Measurements from ENCODE around the gene CNGA3. TPM values are rescaled to one million over a fixed set of nuclear protein-coding genes. Genes with fewer than 3 reads are reported as not detected.

The CNGA3 gene
- total RNA-seq, 1 experiment from 2014 or later: not detected

DNA sequence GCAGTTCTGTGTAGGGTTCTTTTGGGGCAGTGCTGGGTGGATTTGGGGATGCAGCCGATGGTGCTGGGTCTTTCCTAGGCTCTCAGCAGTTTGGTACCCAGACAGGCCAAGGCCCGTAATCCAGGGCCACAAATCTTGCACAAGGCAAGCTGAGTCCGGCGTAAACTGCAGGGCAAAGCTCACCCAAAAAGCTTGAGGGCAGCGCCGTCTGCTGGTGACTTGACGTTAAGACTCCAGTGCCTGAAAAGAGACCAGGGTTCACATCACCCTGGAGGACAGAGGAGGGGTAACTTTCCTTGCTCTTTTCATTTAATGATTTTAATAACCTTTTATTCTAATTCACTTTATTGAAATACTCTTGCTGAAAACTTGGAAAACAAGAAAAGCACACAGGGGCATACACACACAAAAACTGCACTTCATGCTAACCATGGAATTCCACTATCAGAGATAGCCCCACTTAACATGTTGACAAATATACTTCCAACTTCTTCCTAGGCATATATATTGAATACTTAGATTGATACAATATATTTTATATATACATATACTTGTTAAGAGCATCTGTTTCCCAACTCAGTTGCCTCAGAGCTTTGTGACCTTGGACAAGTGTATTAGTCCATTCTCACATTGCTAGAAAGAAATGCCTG, 38.9 kb downstream of the CNGA3 start:
- no peak overlapping the region for H3K4me3 Mint-ChIP-seq (ENCODE audit: low read depth, unreplicated experiment)
- H3K4me1 Mint-ChIP-seq (ENCODE audit: low read depth, unreplicated experiment): peaks cover 6% of the 10 kb centered on the region
- H3K27ac Mint-ChIP-seq (ENCODE audit: unreplicated experiment): no peak overlapping the region
- TF ChIP-seq, protein P1, sequence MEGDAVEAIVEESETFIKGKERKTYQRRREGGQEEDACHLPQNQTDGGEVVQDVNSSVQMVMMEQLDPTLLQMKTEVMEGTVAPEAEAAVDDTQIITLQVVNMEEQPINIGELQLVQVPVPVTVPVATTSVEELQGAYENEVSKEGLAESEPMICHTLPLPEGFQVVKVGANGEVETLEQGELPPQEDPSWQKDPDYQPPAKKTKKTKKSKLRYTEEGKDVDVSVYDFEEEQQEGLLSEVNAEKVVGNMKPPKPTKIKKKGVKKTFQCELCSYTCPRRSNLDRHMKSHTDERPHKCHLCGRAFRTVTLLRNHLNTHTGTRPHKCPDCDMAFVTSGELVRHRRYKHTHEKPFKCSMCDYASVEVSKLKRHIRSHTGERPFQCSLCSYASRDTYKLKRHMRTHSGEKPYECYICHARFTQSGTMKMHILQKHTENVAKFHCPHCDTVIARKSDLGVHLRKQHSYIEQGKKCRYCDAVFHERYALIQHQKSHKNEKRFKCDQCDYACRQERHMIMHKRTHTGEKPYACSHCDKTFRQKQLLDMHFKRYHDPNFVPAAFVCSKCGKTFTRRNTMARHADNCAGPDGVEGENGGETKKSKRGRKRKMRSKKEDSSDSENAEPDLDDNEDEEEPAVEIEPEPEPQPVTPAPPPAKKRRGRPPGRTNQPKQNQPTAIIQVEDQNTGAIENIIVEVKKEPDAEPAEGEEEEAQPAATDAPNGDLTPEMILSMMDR (IDR thresholded peaks at IDR 0.05; ENCODE audit: unreplicated experiment): peak; percentile 88
- intact Hi-C loops (cut with micrococcal nuclease; ENCODE audit: unreplicated experiment): loop anchor here (1.0 to 10.0 kb wide), 4 partner anchors 100 to 685 kb away; no protein-coding TSS in a partner anchor
- H3K9me3 Mint-ChIP-seq (ENCODE audit: low read depth, unreplicated experiment): no peaks in the 10 kb centered on the region
- no TSS peak for BruUV-seq (replicated peaks)
- CTCF ChIA-PET: interaction anchor here (0.8 to 1.6 kb wide), 5 partner anchors 157 to 685 kb away, joined by 3 to 8 read pairs (median 4); no protein-coding TSS in a partner anchor
- DNase-seq: peak; percentile 77
- H3K36me3 Mint-ChIP-seq (ENCODE audit: insufficient read depth, unreplicated experiment): no peaks in the 10 kb centered on the region
- H3K27me3 Mint-ChIP-seq (ENCODE audit: unreplicated experiment): peaks cover 85% of the 10 kb centered on the region

DNA sequence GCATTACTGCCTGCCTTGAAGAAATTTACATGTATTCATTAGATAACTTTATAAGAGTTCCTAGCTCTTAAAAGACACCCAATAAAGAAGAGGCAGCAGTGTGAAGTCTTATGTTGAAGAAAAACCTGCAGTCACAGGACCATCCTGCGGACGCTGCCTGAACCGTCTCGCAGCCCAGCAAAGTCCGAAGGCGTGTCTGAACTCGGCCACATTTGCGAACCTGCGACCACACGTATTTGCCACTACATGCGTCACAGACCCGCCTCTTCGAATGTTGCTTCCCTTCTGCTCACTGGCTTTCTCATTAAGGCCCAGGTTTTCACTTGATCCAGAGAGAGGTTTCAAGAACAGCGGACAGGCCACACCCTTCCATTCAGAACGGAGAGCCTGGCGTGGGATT, 41.2 kb downstream of the CNGA3 start:
- DNase-seq: no peak
- CTCF ChIA-PET: no interaction called here
- Mint-ChIP-seq H3K4me1 (ENCODE audit: low read depth, unreplicated experiment) (peaks cover 6% of the 10 kb centered on the region), H3K9me3 (ENCODE audit: low read depth, unreplicated experiment) (no peaks in the 10 kb centered on the region), H3K36me3 (ENCODE audit: insufficient read depth, unreplicated experiment) (no peaks in the 10 kb centered on the region), H3K27me3 (ENCODE audit: unreplicated experiment) (peaks cover 81% of the 10 kb centered on the region), H3K4me3 (ENCODE audit: low read depth, unreplicated experiment) (no peak overlapping the region), H3K27ac (ENCODE audit: unreplicated experiment) (no peak overlapping the region)
- TF ChIP-seq, protein P1 (IDR thresholded peaks at IDR 0.05; ENCODE audit: unreplicated experiment): no peak
- intact Hi-C loops (cut with micrococcal nuclease; ENCODE audit: unreplicated experiment): loop anchor here (10.0 kb wide), 2 partner anchors 103 to 203 kb away; no protein-coding TSS in a partner anchor
- BruUV-seq (replicated peaks): no TSS peak

DNA sequence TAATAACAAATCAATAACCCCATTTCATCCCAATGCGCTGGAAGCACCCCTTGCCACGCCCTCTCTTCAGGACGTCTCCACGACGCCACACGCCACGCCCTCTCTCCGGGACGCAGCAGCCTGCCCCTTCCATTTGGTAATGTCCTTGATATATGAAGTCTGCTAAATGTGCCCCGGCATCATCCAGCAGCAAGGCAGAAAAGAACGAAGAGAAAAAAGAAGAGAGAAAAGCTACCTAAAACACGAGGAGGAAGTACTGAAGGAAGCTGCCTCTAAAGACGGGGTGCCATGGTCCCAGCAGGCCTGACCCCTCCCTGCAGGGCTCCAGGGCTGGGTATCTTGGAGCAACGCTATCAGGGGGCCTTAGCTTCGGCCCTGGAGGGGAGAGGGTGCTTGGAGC, 41.8 kb downstream of the CNGA3 start:
- BruUV-seq (replicated peaks): no TSS peak
- Mint-ChIP-seq H3K27ac (ENCODE audit: unreplicated experiment) (no peak overlapping the region), H3K27me3 (ENCODE audit: unreplicated experiment) (peaks cover 78% of the 10 kb centered on the region), H3K36me3 (ENCODE audit: insufficient read depth, unreplicated experiment) (no peaks in the 10 kb centered on the region), H3K9me3 (ENCODE audit: low read depth, unreplicated experiment) (no peaks in the 10 kb centered on the region), H3K4me3 (ENCODE audit: low read depth, unreplicated experiment) (no peak overlapping the region), H3K4me1 (ENCODE audit: low read depth, unreplicated experiment) (peaks cover 6% of the 10 kb centered on the region)
- intact Hi-C loops (cut with micrococcal nuclease; ENCODE audit: unreplicated experiment): loop anchor here (10.0 kb wide), 2 partner anchors 103 to 203 kb away; no protein-coding TSS in a partner anchor
- CTCF ChIA-PET: interaction anchor here (1.0 kb wide), 1 partner anchor 9 kb away, joined by 3 read pairs; no protein-coding TSS in a partner anchor
- TF ChIP-seq, protein P1 (IDR thresholded peaks at IDR 0.05; ENCODE audit: unreplicated experiment): no peak
- DNase-seq: no peak

DNA sequence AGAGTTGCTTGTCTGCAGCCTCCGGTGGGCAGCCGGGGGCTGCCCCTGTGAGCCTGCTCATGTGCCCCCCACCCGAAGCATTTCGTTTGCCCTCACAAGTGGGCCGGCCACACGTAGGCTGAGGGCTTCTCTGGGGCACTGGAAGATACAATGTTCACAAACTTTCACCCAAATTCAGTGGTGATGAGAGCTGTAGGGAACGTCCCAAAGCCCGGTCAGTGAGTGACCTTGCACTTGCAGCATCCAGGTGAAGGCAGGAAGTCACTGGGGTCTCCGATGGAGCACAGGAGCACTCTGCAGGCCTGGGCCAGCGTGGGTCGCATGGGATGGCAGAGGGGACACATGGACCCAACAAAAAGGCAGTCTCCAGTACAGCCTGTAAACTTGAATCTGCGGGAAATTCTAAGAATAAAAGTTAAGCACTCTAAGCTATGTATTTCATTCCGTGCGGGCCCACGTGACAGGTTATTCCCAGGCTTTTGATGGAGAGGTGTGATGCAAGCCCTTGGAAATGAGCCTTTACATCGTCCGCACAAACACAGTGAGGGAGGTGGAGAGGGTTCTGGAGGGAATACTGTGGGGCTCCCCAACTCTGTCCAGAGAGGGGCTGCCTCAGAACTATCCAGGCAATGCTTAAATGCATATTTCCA, 42.5 kb downstream of the CNGA3 start:
- Mint-ChIP-seq H3K27me3 (ENCODE audit: unreplicated experiment) (peaks cover 78% of the 10 kb centered on the region), H3K4me1 (ENCODE audit: low read depth, unreplicated experiment) (peaks cover 6% of the 10 kb centered on the region), H3K4me3 (ENCODE audit: low read depth, unreplicated experiment) (no peak overlapping the region), H3K27ac (ENCODE audit: unreplicated experiment) (no peak overlapping the region), H3K36me3 (ENCODE audit: insufficient read depth, unreplicated experiment) (no peaks in the 10 kb centered on the region), H3K9me3 (ENCODE audit: low read depth, unreplicated experiment) (no peaks in the 10 kb centered on the region)
- no peak for DNase-seq
- intact Hi-C loops (cut with micrococcal nuclease; ENCODE audit: unreplicated experiment): loop anchor here (10.0 kb wide), 2 partner anchors 104 to 204 kb away; no protein-coding TSS in a partner anchor
- CTCF ChIA-PET: interaction anchor here (1.0 kb wide), 1 partner anchor 9 kb away, joined by 3 read pairs; no protein-coding TSS in a partner anchor
- TF ChIP-seq, protein P1 (IDR thresholded peaks at IDR 0.05; ENCODE audit: unreplicated experiment): no peak
- BruUV-seq (replicated peaks): no TSS peak

Measured in Calu3 (cell line).